Adrenal gland (tissue), 12 donors: Measurements from ENCODE around the gene GSPT1. TPM values are rescaled to one million over a fixed set of nuclear protein-coding genes. Genes with fewer than 3 reads are reported as not detected.
"Not testable (repeated sequence)": the region's sequence is repeated elsewhere in the genome, so short reads cannot be mapped to it uniquely, and the experiment has no call there.

Experiments used
- DNase-seq, 7 donors: peaks; one replicate each; pipeline ENCODE4 v3.0.0-alpha.2; 2019 to 2020
- H3K27ac ChIP-seq, 5 donors: fragments of 200-600 bp; sonication (generic) in 4 of 5; 1 replicate in 3 of 5; 2 replicates in 2 of 5; pipeline versions ENCODE4 v1.5.1 to v1.8.0; 2016 to 2020; ENCODE audit warnings: mild to moderate bottlenecking in 1 of 5
- H3K27me3 ChIP-seq: fragments of 200-600 bp; 2 replicates; pipeline ENCODE4 v1.8.0; 2021
- H3K36me3 ChIP-seq, 2 donors: fragments of 200-600 bp; replicated peaks in 1 of 2; 1 replicate in 1 of 2; 2 replicates in 1 of 2; pipeline versions ENCODE4 v1.5.1 to v1.8.0; 2018 to 2022
- H3K4me1 ChIP-seq, 2 donors: fragments of 200-600 bp; replicated peaks in 1 of 2; 1 replicate in 1 of 2; 2 replicates in 1 of 2; pipeline versions ENCODE4 v1.5.1 to v1.8.0; 2018 to 2021
- H3K4me3 ChIP-seq, 4 donors: fragments of 200-600 bp; sonication (generic) in 3 of 4; one replicate each; pipeline ENCODE4 v1.5.1; 2016 to 2018
- H3K9me3 ChIP-seq, 3 donors: fragments of 200-600 bp; sonication (generic) in 1 of 3; replicated peaks in 1 of 3; 1 replicate in 2 of 3; 2 replicates in 1 of 3; pipeline versions ENCODE4 v1.5.1 to v1.8.0; 2016 to 2021
- CTCF ChIP-seq, 6 experiments: fragments of 450-650 bp in 4 of 6; fragments of 200-600 bp in 2 of 6; sonication (generic) in 1 of 6; IDR thresholded peaks; 1 replicate in 5 of 6; 2 replicates in 1 of 6; pipeline versions ENCODE4 v1.5.1 to v1.8.0; 2016 to 2021; ENCODE audit warnings: antibody characterized with exemption in 6 of 6, mild to moderate bottlenecking in 2 of 6, moderate library complexity in 1 of 6
- POLR2A ChIP-seq, 2 donors: fragments of 450-650 bp; IDR thresholded peaks; one replicate each; pipeline ENCODE4 v1.6.1; 2017; ENCODE audit warnings: antibody characterized with exemption in 2 of 2, mild to moderate bottlenecking in 2 of 2, moderate library complexity in 1 of 2
- WGBS, 4 donors: extraction: QIAGEN DNeasy Blood & Tissue Kit in 2 of 4; methylation state at CpG; one replicate each; pipeline versions ENCODE4 v1.1.5 to v1.1.7; 2013 to 2017; 5-methylcytosine and 5-hydroxymethylcytosine counted together
- intact Hi-C, 2 donors: fragments of 100-400 bp; cut with DNase I; formaldehyde crosslinking; loops; one replicate each; pipeline versions ENCODE4 v1.14.1 to v1.15.0; 2022 to 2023
- polyA plus RNA-seq, 3 donors: library from polyadenylated mRNA; stranded (reverse); fragments of 200-250 nt in 2 of 3; fragments of 350-450 nt in 1 of 3; fragmentation: Illumina TruSeq in 1 of 3; extraction: RNeasy Lipid Tissue Mini Kit (QIAGEN cat#74804) in 1 of 3; gene quantifications; one replicate each; pipeline ENCODE4 v1.2.3, GENCODE V29; 2013 to 2014
- small RNA-seq, 2 donors: library from RNA; depleted of rRNA; stranded (forward); fragments of <200 nt; gene quantifications; one replicate each; pipeline ENCODE3, GENCODE V24; 2016
- total RNA-seq, 9 donors: library from RNA; depleted of rRNA in 4 of 9; stranded (reverse); fragments of >200 nt in 4 of 9; fragments of 120-200 nt in 1 of 9; fragmentation: NEBNext Ultra II Directional in 1 of 9; extraction: Animal tissue kit (Norgen Biotek cat#: 25700) in 1 of 9; gene quantifications; one replicate each; pipeline versions ENCODE4 v1.1.0 to v1.2.4, GENCODE V29; 2013 to 2023
- donor health status: healthy with polysubstance abuse.
- donor health status: Bipolar disorder and iron deficiency.
- donor health status: DM: yes; HTN: yes; CAD: no.
- donor health status: DM: no; HTN: no; CAD: no.
- donor health status: DM: no; HTN: no; CAD: no.
- donor health status: DM: yes; HTN: yes; CAD: no.

The GSPT1 gene
- total and polyA plus RNA-seq, 12 donors = 21.1 to 246 (median 98.3) TPM

- Histone ChIP-seq H3K27ac (no peak overlapping the region), H3K4me1 (peaks cover 11% of the 10 kb centered on the region in 2 donors), H3K36me3 (no peaks in the 10 kb centered on the region), H3K9me3 (no peaks in the 10 kb centered on the region), H3K27me3 (no peaks in the 10 kb centered on the region), H3K4me3 (no peak overlapping the region)
- TF ChIP-seq CTCF (IDR thresholded peaks at IDR 0.05) (no peak), POLR2A (IDR thresholded peaks at IDR 0.05) (no peak)
- intact Hi-C loops = loop anchor here in 1 of 2 donors (10.0 kb wide), 1 partner anchor 415 kb away; no protein-coding TSS in a partner anchor
- 74 to 90% (median 79%) methylated on average over 10 of the region's 10 CpGs for WGBS, 4 donors
- DNase-seq = no peak
Observed at GRCh38 chr16:11819798-11820197, 96.0 kb downstream of the GSPT1 start.

GRCh38 chr16:11818970-11819369, 96.8 kb downstream of the GSPT1 start:
- H3K27me3 ChIP-seq, DNase-seq, H3K9me3 ChIP-seq, H3K27ac ChIP-seq, H3K36me3 ChIP-seq, H3K4me1 ChIP-seq, H3K4me3 ChIP-seq: not testable (repeated sequence)
- intact Hi-C loops = loop anchor here in 1 of 2 donors (10.0 kb wide), 1 partner anchor 414 kb away; no protein-coding TSS in a partner anchor
- 89 to 93% (median 92%) methylated on average over 7 to 13 of the region's 13 CpGs for WGBS, 4 donors

Small RNA genes lying within 50 kb of the gene (small RNA-seq; reads per million reads assigned to genes)
- gene AC007216.5 = 0 reads per million in 2 donors
- gene COX6CP1 = 0 reads per million in 2 donors

Other genes starting within 250 kb of the GSPT1 start
- 10 to 100 TPM; 29.5 to 94.7 (median 40.9) TPM for gene SNN, start 247.5 kb downstream of the GSPT1 start, total RNA-seq
- 10 to 100 TPM; 10.5 to 53.2 (median 19.0) TPM for gene SNN, start 247.5 kb downstream of the GSPT1 start, polyA plus RNA-seq
- 10 to 100 TPM; 33.5 to 68.4 (median 46.6) TPM for gene TXNDC11, start 173.1 kb downstream of the GSPT1 start, total RNA-seq
- 10 to 100 TPM; 51.2 to 78.1 (median 57.4) TPM for gene TXNDC11, start 173.1 kb downstream of the GSPT1 start, polyA plus RNA-seq
- 10 to 100 TPM; 32.1 to 61.3 (median 44.6) TPM for gene ZC3H7A, start 118.7 kb downstream of the GSPT1 start, total RNA-seq
- gene ZC3H7A, start 118.7 kb downstream of the GSPT1 start, polyA plus RNA-seq = 10 to 100 TPM; 31.1 to 83.9 (median 35.9) TPM
- gene RSL1D1, start 64.4 kb downstream of the GSPT1 start, total RNA-seq = 100 to 1,000 TPM in 8 of 9 donors, 10 to 100 TPM in 1; 90.6 to 511 (median 132) TPM
- 100 to 1,000 TPM in 1 of 3 donors, 10 to 100 TPM in 2; 40.1 to 364 (median 43.1) TPM for gene RSL1D1, start 64.4 kb downstream of the GSPT1 start, polyA plus RNA-seq
- gene NPIPB2, start 26.1 kb upstream of the GSPT1 start, total RNA-seq = 1 to 10 TPM; 1.6 to 7.4 (median 4.1) TPM
- gene NPIPB2, start 26.1 kb upstream of the GSPT1 start, polyA plus RNA-seq = 10 to 100 TPM in 2 of 3 donors, 1 to 10 TPM in 1; 4.6 to 21.2 (median 10.0) TPM
- not detected for gene TNFRSF17, start 49.3 kb upstream of the GSPT1 start, total RNA-seq
- under 1 TPM in 2 of 3 donors, not detected in 1; 0.13 to 0.84 TPM for gene TNFRSF17, start 49.3 kb upstream of the GSPT1 start, polyA plus RNA-seq
- 10 to 100 TPM in 8 of 9 donors, 1 to 10 TPM in 1; 9.4 to 33.7 (median 18.5) TPM for gene SNX29, start 60.8 kb upstream of the GSPT1 start, total RNA-seq
- gene SNX29, start 60.8 kb upstream of the GSPT1 start, polyA plus RNA-seq = 1 to 10 TPM; 2.2 to 7.4 (median 4.7) TPM